Measurements from ENCODE around the gene ADD3. TPM values are rescaled to one million over a fixed set of nuclear protein-coding genes. Genes with fewer than 3 reads are reported as not detected.

ADD3 gene
- total and polyA plus RNA-seq, 2 of the 13 experiments (the other 11 are each of a cell fraction or from before 2014, with no cell fraction given): 44.7 to 57.5 TPM

GRCh38 chr10:109976681-109977080 lies 31.1 kb upstream of the ADD3 start (continued):
- TF ChIP-seq ZNF639 (CRISPR knock-in tag; conservative IDR thresholded peaks at IDR 0.05) (no peak), ELF3 (CRISPR knock-in tag; IDR thresholded peaks at IDR 0.05) (peak; percentile 53; the same call in 1 of the 2 replicates), ZNF503 (CRISPR knock-in tag; IDR thresholded peaks at IDR 0.05) (no peak), CREM (IDR thresholded peaks at IDR 0.05) (peak; percentile 58), CREM (CRISPR knock-in tag; IDR thresholded peaks at IDR 0.05) (no peak), RXRB (CRISPR knock-in tag; IDR thresholded peaks at IDR 0.05; ENCODE audit: borderline replicate concordance) (no peak), ZNF569 (CRISPR knock-in tag; IDR thresholded peaks at IDR 0.05; ENCODE audit: borderline replicate concordance) (no peak), ZNF263 (CRISPR knock-in tag; IDR thresholded peaks at IDR 0.05) (no peak), ZNF143 (CRISPR knock-in tag; IDR thresholded peaks at IDR 0.05) (peak; percentile 19; the same call in 1 of the 2 replicates), CENPX (CRISPR knock-in tag; IDR thresholded peaks at IDR 0.05) (no peak), TBX3 (IDR thresholded peaks at IDR 0.05; ENCODE audit: borderline replicate concordance) (peak; percentile 66; the same call in 1 of the 2 replicates), GABPB1 (CRISPR knock-in tag; IDR thresholded peaks at IDR 0.05) (no peak)
- TF ChIP-seq, protein P1, sequence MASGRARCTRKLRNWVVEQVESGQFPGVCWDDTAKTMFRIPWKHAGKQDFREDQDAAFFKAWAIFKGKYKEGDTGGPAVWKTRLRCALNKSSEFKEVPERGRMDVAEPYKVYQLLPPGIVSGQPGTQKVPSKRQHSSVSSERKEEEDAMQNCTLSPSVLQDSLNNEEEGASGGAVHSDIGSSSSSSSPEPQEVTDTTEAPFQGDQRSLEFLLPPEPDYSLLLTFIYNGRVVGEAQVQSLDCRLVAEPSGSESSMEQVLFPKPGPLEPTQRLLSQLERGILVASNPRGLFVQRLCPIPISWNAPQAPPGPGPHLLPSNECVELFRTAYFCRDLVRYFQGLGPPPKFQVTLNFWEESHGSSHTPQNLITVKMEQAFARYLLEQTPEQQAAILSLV (CRISPR knock-in tag; IDR thresholded peaks at IDR 0.05; ENCODE audit: borderline replicate concordance): no peak

Measured in HepG2 (cell line).